Upper lobe of left lung (tissue), 4 donors: ENCODE measurements around the gene VAT1.

Source experiments
- EP300 ChIP-seq, 4 donors: sonication (generic); formaldehyde crosslinking; IDR thresholded peaks; one replicate each; pipeline ENCODE4 v1.5.1; 2017; ENCODE audit warnings: antibody characterized with exemption in 4 of 4, control low read depth in 2 of 4
- POLR2A ChIP-seq, 4 donors: fragments of 450-650 bp; IDR thresholded peaks; one replicate each; pipeline ENCODE4 v1.5.1; 2016 to 2017; ENCODE audit warnings: antibody characterized with exemption in 4 of 4, mild to moderate bottlenecking in 2 of 4
- POLR2AphosphoS5 ChIP-seq, 2 donors: sonication (generic); formaldehyde crosslinking; IDR thresholded peaks; one replicate each; pipeline ENCODE4 v1.5.1; 2017; ENCODE audit warnings: antibody characterized with exemption in 2 of 2
- TF ChIP-seq, protein P1 (sequence below), 6 experiments: fragments of 450-650 bp in 4 of 6; fragments of 200-600 bp in 2 of 6; sonication (generic) in 2 of 6; IDR thresholded peaks; one replicate each; pipeline ENCODE4 v1.5.1; 2016 to 2019; ENCODE audit warnings: antibody characterized with exemption in 6 of 6

DNA sequence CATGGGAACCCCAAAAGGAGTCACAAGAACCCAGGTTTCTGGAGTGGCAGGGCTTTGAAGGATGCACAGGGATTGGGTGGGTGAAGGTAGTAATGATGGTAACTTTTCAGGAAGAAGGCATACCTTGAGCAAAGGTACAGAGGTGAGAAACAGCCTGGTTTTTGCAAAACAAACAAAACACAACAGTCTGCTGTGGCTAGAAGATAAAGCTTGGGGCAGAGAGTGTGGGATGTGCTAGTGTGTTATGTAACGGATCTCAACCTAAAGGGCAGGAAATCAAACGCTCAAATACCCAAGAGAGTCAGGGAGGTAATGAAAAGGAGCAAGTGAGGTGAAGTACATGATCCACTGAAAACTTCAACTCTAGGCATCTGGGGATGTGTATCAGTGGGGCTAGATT, 46.9 kb downstream of the VAT1 start:
- TF ChIP-seq, protein P1, sequence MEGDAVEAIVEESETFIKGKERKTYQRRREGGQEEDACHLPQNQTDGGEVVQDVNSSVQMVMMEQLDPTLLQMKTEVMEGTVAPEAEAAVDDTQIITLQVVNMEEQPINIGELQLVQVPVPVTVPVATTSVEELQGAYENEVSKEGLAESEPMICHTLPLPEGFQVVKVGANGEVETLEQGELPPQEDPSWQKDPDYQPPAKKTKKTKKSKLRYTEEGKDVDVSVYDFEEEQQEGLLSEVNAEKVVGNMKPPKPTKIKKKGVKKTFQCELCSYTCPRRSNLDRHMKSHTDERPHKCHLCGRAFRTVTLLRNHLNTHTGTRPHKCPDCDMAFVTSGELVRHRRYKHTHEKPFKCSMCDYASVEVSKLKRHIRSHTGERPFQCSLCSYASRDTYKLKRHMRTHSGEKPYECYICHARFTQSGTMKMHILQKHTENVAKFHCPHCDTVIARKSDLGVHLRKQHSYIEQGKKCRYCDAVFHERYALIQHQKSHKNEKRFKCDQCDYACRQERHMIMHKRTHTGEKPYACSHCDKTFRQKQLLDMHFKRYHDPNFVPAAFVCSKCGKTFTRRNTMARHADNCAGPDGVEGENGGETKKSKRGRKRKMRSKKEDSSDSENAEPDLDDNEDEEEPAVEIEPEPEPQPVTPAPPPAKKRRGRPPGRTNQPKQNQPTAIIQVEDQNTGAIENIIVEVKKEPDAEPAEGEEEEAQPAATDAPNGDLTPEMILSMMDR (IDR thresholded peaks at IDR 0.05): no peak
- TF ChIP-seq POLR2A (IDR thresholded peaks at IDR 0.05): no peak
- TF ChIP-seq EP300 (IDR thresholded peaks at IDR 0.05): no peak
- TF ChIP-seq POLR2AphosphoS5 (IDR thresholded peaks at IDR 0.05): no peak
